PC-3 (cell line): ENCODE measurements around the gene HMCN1. TPM values are rescaled to one million over a fixed set of nuclear protein-coding genes. Genes with fewer than 3 reads are reported as not detected.

Experiments
- ATAC-seq: fragments of 200-7000 bp; cut with Tn5 transposase; 2 replicates; pipeline ENCODE4 v1.9.1; 2020; ENCODE audit warnings: mild to moderate bottlenecking, moderate library complexity
- BruUV-seq: library from RNA; stranded (reverse); fragments of 400-500 nt; replicated peaks from 2 replicates; lab custom pipeline; 2021; lab: Mats Ljungman, UMichigan
- CTCF ChIA-PET: fragments of 300-600 bp; sonication (Branson Sonifier 250); formaldehyde crosslinking; loops from one replicate; lab custom pipeline; 2022; ENCODE audit warnings: antibody characterized with exemption; lab: Charles Lee
- POLR2A ChIA-PET: fragments of 300-600 bp; sonication (Branson Sonifier 250); formaldehyde crosslinking; loops from one replicate; lab custom pipeline; 2022; ENCODE audit warnings: antibody characterized with exemption; ENCODE audit not compliant: unreplicated experiment; lab: Charles Lee
- DNase-seq: peaks from one replicate; pipeline ENCODE4 v3.0.0-alpha.2; 2015
- H2AFZ ChIP-seq: fragments of 300-600 bp; sonication (generic); 2 replicates; pipeline ENCODE4 v1.6.0; 2016; ENCODE audit warnings: antibody characterized with exemption, low read length
- H3F3A ChIP-seq: fragments of 300-600 bp; sonication (generic); one replicate; pipeline ENCODE4 v1.6.0; 2017; ENCODE audit warnings: antibody characterized with exemption, low read length, control low read depth, mild to moderate bottlenecking; ENCODE audit not compliant: unreplicated experiment
- H3K27ac ChIP-seq: fragments of 300-600 bp; sonication (generic); 2 replicates; pipeline ENCODE4 v1.5.1; 2016; ENCODE audit warnings: mild to moderate bottlenecking, low read length
- H3K27me3 ChIP-seq: fragments of 300-600 bp; sonication (generic); 2 replicates; pipeline ENCODE4 v1.6.1; 2016; ENCODE audit warnings: low read length, mixed read lengths
- H3K36me3 ChIP-seq: fragments of 300-600 bp; sonication (generic); 2 replicates; pipeline ENCODE4 v1.6.1; 2016; ENCODE audit warnings: low read depth, mixed run types, low read length, mixed read lengths
- H3K4me1 ChIP-seq: fragments of 300-600 bp; sonication (generic); 2 replicates; pipeline ENCODE4 v1.5.1; 2016; ENCODE audit warnings: low read length; ENCODE audit not compliant: insufficient read depth
- H3K4me2 ChIP-seq: fragments of 300-600 bp; sonication (generic); 2 replicates; pipeline ENCODE4 v1.6.0; 2016; ENCODE audit warnings: low read length
- H3K4me3 ChIP-seq: fragments of 300-600 bp; sonication (generic); 2 replicates; pipeline ENCODE4 v1.5.1; 2016; ENCODE audit warnings: mild to moderate bottlenecking, low read length, mixed read lengths
- H3K79me2 ChIP-seq: fragments of 300-600 bp; sonication (generic); 2 replicates; pipeline ENCODE4 v1.6.1; 2017; ENCODE audit warnings: low read length, mixed read lengths
- H3K9ac ChIP-seq: fragments of 300-600 bp; sonication (generic); 2 replicates; pipeline ENCODE4 v1.6.0; 2016; ENCODE audit warnings: mild to moderate bottlenecking, low read length
- H3K9me2 ChIP-seq: fragments of 300-600 bp; sonication (generic); replicated peaks from 2 replicates; pipeline ENCODE4 v1.6.1; 2016; ENCODE audit warnings: mixed run types, low read length, mixed read lengths
- H3K9me3 ChIP-seq: fragments of 300-600 bp; sonication (generic); 2 replicates; pipeline ENCODE4 v1.6.1; 2016; ENCODE audit warnings: low read length, mixed read lengths
- H4K20me1 ChIP-seq: fragments of 300-600 bp; sonication (generic); 2 replicates; pipeline ENCODE4 v1.6.1; 2016; ENCODE audit warnings: low read length, mixed read lengths
- EZH2 ChIP-seq: fragments of 300-600 bp; sonication (generic); IDR thresholded peaks from one replicate; pipeline ENCODE4 v1.6.1; 2017; ENCODE audit warnings: antibody characterized with exemption, mild to moderate bottlenecking, low read length; ENCODE audit not compliant: unreplicated experiment
- EZH2phosphoT487 ChIP-seq: fragments of 300-600 bp; sonication (generic); IDR thresholded peaks from 2 replicates; pipeline ENCODE4 v1.6.1; 2018; ENCODE audit warnings: mild to moderate bottlenecking, antibody characterized with exemption, low read length, borderline replicate concordance
- intact Hi-C: fragments of 100-400 bp; cut with micrococcal nuclease; formaldehyde crosslinking; loops from 2 replicates; pipeline ENCODE4 v1.9.0; 2023
- total RNA-seq: library from RNA; depleted of rRNA; stranded (reverse); fragments of >200 nt; gene quantifications from 2 replicates; pipeline ENCODE4 v1.2.3, GENCODE V29; 2014
- TF ChIP-seq, protein P1 (sequence below): fragments of 300-600 bp; sonication (generic); conservative IDR thresholded peaks from 2 replicates; pipeline ENCODE4 v1.5.1; 2017; ENCODE audit warnings: antibody characterized with exemption, low read depth, mild to moderate bottlenecking, low read length

HMCN1 gene
- total RNA-seq, 1 experiment from 2014 or later = 0.66 TPM

DNA sequence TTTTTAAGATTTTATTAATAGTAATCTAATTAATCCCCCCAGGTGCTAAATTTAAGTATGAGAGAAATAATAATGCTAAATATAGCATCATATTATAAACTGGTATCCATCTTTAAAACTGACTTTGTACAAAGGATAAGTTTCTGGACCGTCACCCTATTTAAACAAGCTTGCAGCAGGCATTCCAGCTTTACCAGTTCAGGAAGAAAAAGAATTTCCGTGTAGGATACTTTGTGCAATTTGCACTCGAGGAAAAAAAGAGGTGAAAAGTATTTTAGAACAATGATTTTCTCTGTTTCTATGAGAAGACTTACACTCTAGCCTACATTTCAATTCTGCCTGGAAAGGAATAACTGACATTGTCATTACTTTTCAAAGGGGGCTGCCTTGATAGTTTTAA, 27.6 kb downstream of the HMCN1 start:
- H3K36me3 ChIP-seq = no peaks in the 10 kb centered on the region
- DNase-seq (no peak), ATAC-seq (no peak)
- H3F3A ChIP-seq = no peaks in the 10 kb centered on the region
- H3K27me3 ChIP-seq = no peaks in the 10 kb centered on the region
- ChIA-PET POLR2A (no interaction called here), CTCF (no interaction called here)
- no peaks in the 10 kb centered on the region for H3K9me3 ChIP-seq
- intact Hi-C loops = no loop called here
- H3K27ac ChIP-seq = no peak overlapping the region
- H3K9ac ChIP-seq = no peak overlapping the region
- H3K4me2 ChIP-seq = no peak overlapping the region
- H3K9me2 ChIP-seq = no peaks in the 10 kb centered on the region
- H3K79me2 ChIP-seq = no peaks in the 10 kb centered on the region
- H4K20me1 ChIP-seq = no peaks in the 10 kb centered on the region
- H2AFZ ChIP-seq = no peak overlapping the region
- no peak overlapping the region for H3K4me3 ChIP-seq
- H3K4me1 ChIP-seq = no peaks in the 10 kb centered on the region
- BruUV-seq = no TSS peak
- TF ChIP-seq EZH2 = no peak
- TF ChIP-seq EZH2phosphoT487 = no peak
- TF ChIP-seq, protein P1, sequence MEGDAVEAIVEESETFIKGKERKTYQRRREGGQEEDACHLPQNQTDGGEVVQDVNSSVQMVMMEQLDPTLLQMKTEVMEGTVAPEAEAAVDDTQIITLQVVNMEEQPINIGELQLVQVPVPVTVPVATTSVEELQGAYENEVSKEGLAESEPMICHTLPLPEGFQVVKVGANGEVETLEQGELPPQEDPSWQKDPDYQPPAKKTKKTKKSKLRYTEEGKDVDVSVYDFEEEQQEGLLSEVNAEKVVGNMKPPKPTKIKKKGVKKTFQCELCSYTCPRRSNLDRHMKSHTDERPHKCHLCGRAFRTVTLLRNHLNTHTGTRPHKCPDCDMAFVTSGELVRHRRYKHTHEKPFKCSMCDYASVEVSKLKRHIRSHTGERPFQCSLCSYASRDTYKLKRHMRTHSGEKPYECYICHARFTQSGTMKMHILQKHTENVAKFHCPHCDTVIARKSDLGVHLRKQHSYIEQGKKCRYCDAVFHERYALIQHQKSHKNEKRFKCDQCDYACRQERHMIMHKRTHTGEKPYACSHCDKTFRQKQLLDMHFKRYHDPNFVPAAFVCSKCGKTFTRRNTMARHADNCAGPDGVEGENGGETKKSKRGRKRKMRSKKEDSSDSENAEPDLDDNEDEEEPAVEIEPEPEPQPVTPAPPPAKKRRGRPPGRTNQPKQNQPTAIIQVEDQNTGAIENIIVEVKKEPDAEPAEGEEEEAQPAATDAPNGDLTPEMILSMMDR = no peak

DNA sequence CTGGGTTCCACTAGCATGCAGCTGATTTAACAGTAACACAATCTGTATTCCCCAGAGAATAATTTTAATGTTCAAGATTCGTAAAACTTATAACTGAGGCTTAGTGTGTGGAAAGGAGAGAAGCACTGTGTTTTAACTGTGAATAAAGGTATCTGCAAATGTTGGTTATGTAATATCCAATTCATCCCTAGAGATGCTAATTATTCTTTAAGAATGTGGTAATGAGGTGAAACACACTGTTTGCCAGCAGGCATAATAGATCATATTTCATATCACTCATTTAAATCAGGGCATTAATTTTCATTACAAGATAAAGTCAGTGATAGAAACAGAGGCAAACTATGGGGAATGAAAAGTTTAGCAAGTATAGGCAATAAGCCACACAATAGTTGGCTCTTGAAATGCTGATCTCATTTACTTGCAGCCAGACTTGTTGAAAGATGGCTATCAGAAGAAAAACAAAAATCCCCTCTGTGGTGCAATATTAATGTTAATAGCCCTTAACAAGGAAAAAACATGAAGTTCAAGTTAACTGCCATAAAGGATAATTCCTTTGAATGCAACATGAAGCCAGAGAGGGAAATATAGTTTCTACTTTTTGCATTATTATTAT, 33.4 kb downstream of the HMCN1 start:
- H3K4me3 ChIP-seq = no peak overlapping the region
- no peak overlapping the region for H3K27ac ChIP-seq
- ChIA-PET CTCF (no interaction called here), POLR2A (no interaction called here)
- no peak for TF ChIP-seq EZH2
- TF ChIP-seq, protein P1 = no peak
- H3K9ac ChIP-seq = no peak overlapping the region
- H3K9me3 ChIP-seq = no peaks in the 10 kb centered on the region
- DNase-seq (no peak), ATAC-seq (no peak)
- no peaks in the 10 kb centered on the region for H3K27me3 ChIP-seq
- no TSS peak for BruUV-seq
- no peak overlapping the region for H3K4me2 ChIP-seq
- H3F3A ChIP-seq = no peaks in the 10 kb centered on the region
- H2AFZ ChIP-seq = no peak overlapping the region
- H3K79me2 ChIP-seq = no peaks in the 10 kb centered on the region
- H3K9me2 ChIP-seq = no peaks in the 10 kb centered on the region
- H3K36me3 ChIP-seq = no peaks in the 10 kb centered on the region
- H4K20me1 ChIP-seq = no peaks in the 10 kb centered on the region
- intact Hi-C loops = no loop called here
- no peaks in the 10 kb centered on the region for H3K4me1 ChIP-seq

DNA sequence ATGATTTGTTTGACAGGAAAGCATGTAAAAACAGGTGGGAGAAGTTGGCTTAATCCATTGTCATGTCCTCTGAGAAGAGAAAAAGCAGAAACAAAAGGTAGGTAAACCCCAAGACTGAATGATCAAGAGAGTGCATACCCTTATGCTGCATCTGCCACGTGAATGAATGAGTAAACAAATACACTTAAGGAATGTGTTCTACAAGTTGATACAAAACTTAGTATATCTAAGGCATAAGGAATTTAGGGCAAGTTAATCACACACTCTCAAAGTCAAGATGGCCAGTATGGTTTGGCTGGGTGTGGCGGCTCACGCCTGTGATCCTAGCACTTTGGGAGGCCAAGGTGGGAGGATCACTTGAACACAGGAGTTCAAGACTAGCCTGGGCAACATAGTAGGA, 34.2 kb downstream of the HMCN1 start:
- no peaks in the 10 kb centered on the region for H3F3A ChIP-seq
- ATAC-seq (no peak), DNase-seq (no peak)
- H3K27ac ChIP-seq = no peak overlapping the region
- intact Hi-C loops = no loop called here
- H3K9ac ChIP-seq = no peak overlapping the region
- no peaks in the 10 kb centered on the region for H3K9me2 ChIP-seq
- H4K20me1 ChIP-seq = no peaks in the 10 kb centered on the region
- H3K4me1 ChIP-seq = no peaks in the 10 kb centered on the region
- H3K4me2 ChIP-seq = no peak overlapping the region
- no peaks in the 10 kb centered on the region for H3K27me3 ChIP-seq
- no TSS peak for BruUV-seq
- no peaks in the 10 kb centered on the region for H3K9me3 ChIP-seq
- no peak overlapping the region for H2AFZ ChIP-seq
- TF ChIP-seq EZH2phosphoT487 = no peak
- TF ChIP-seq EZH2 = no peak
- TF ChIP-seq, protein P1 = no peak
- ChIA-PET CTCF (no interaction called here), POLR2A (no interaction called here)
- H3K79me2 ChIP-seq = no peaks in the 10 kb centered on the region
- no peak overlapping the region for H3K4me3 ChIP-seq
- H3K36me3 ChIP-seq = no peaks in the 10 kb centered on the region
